Activated effector memory CD4-positive, alpha-beta T cell treated with Interleukin-2 at 50 U/mL for 16 hours (primary cell): Measurements from ENCODE around the gene USP3.
"Not testable (repeated sequence)": the region's sequence is repeated elsewhere in the genome, so short reads cannot be mapped to it uniquely, and the experiment has no call there.

Source experiments
- DNase-seq: peaks from one replicate; pipeline ENCODE4 v3.0.0-alpha.2; 2020

USP3 gene

DNA sequence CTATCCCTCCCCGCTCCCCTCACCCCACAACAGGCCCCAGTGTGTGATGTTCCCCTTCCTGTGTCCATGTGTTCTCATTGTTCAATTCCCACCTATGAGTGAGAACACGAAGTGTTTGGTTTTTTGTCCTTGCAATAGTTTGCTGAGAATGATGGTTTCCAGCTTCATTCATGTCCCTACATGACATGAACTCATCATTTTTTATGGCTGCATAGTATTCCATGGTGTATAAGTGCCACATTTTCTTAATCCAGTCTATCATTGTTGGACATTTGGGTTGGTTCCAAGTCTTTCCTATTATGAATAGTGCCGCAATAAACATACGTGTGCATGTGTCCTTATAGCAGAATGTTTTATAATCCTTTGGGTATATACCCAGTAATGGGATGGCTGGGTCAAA, 112.8 kb downstream of the USP3 start:
- DNase-seq = not testable (repeated sequence)

DNA sequence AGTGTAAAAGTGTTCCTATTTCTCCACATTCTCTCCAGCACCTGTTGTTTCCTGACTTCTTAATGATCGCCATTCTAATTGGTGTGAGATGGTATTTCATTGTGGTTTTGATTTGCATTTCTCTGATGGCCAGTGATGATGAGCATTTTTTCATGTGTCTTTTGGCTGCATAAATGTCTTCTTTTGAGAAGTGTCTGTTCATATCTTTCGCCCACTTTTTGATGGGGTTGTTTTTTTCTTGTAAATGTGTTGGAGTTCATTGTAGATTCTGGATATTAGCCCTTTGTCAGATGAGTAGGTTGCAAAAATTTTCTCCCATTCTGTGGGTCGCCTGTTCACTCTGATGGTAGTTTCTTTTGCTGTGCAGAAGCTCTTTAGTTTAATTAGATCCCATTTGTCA, 113.2 kb downstream of the USP3 start:
- DNase-seq = not testable (repeated sequence)

DNA sequence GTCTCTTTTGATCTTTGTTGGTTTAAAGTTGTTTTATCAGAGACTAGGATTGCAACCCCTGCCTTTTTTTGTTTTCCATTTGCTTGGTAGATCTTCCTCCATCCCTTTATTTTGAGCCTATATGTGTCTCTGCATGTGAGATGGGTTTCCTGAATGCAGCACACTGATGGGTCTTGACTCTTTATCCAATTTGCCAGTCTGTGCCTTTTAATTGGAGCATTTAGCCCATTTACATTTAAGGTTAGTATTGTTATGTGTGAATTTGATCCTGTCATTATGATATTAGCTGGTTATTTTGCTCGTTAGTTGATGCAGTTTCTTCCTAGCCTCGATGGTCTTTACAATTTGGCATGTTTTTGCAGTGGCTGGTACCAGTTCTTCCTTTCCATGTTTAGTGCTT, 116.4 kb downstream of the USP3 start:
- DNase-seq = not testable (repeated sequence)

DNA sequence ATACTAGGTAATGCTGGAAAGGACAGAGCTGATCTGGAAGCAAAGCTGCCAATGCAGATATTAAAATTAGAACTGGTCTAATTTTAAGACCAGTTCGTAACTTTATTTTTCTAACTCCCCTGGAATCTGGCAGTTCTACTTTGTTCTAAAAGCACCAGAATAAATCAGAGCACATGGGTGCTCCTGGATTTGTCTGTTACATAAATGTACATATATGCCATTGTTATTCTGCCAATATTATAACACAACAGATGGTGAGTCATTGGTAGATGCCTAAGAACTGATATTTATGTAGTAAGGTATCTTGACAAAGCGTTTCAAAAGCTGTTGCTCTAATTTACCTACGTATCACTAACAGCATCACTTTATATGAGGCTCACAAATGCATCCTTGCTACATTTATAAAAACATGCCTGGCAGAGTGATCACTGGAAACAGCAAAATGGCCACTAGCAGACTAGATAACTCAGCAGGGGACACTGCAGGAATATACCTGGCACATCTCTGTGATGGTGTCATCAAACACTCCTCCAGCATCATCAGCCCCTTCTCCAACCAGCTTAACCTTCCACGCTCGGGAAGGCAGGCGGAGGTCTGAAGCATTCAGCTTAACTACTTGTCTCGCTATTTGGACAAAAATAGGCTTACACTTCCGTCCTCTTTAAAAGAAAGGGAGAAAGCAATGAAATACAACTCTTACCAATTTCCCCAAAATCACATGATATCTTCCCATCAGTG, 119.0 kb downstream of the USP3 start:
- no peak for DNase-seq

DNA sequence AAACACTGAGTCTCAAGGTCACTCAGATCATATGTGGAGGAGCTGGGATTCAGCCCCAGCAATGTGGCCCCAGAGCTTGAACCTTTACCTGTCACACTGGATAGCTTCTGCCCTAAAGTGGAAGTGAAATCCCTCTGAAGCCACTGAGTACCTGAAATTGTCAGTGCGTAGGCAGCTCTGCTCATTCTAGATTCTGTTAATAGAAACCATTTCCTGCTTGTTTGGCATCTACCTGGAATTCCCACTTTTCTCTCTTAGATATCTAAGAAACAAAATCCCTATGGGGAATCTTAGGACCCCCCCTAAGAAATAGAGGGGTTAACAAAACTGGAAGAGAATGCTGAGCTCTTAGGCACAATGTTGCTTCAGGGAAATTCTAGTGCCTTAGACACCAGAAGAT, 122.6 kb downstream of the USP3 start:
- DNase-seq = no peak

DNA sequence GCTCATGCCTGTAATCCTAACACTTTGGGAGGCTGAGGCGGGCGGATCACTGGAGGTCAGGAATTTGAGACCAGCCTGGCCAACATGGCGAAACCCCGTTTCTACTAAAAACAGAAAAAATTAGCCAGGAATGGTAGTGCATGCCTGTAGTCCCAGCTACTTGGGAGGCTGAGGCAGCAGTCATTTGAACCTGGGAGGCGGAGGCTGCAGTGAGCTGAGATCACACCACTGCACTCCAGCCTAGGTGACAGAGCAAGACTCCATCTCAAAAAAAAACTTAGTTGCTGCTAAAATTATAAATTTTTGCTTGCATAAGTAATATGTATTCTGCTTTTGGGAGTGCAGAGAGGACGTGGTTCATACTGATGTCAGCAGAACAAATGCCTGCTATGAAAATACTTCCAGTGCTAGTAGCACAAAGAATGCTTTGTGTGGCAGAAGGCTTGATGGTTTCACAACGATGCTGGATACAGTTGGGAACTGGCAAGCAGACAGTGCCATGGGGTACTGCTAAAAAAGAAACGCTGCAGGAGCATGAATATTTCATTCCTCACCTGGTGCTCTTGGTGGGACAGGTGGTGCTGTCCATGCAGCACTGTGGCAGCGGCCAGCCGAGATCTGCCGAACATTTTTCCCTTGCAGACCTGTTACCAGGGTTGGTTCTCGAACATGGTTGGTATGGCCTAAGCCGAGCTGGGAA, 123.9 kb downstream of the USP3 start:
- DNase-seq = no peak

DNA sequence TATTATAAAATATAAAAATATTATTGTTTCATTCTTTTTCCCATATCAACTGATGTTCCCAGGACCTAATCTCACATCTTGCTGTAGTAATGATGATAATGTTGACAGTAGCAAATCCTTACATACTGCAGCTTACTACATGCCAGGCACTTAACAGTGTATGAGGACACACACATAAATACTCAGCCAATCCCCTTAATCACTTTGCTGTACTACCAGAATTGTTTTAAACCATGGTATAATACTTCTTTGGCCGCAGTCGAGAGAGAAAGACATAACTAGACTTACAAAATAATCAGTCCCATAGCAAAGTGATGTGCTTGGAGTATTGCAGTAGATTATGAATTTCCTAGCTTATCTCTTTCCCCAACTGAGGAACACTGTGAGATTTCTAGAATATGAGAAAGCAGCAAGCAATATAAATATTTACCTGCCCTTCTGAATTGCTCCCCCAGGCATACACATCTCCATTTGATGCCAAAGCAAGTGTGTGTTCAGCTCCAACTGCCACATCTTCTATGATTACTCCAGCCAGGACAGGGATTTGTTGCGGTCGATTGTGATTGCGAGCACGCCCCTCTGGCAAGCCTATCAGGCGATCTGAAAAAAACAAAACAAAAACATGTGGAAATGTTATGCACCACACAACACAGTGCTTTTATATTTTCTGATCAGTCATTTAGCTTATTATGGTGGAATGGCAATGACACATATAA, 125.8 kb downstream of the USP3 start:
- no peak for DNase-seq

DNA sequence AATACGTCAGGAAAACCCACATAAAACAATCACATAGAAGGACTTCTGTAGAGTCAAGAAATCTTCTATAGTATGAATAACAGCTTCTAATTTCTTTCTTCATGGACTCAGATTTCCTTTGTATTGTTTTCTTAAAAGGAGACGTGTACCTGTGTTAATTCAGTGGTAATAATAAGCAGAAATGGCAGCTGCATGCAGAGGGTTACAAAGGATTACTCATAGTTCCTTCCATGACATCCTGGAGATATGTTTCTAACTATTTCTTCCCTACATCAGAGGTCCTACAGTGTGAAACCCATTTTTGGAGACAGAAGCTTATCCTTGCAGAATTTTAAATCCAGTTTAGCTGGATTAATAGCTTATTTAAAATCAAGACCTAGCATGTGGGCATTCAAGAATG, 128.9 kb downstream of the USP3 start:
- DNase-seq = no peak

DNA sequence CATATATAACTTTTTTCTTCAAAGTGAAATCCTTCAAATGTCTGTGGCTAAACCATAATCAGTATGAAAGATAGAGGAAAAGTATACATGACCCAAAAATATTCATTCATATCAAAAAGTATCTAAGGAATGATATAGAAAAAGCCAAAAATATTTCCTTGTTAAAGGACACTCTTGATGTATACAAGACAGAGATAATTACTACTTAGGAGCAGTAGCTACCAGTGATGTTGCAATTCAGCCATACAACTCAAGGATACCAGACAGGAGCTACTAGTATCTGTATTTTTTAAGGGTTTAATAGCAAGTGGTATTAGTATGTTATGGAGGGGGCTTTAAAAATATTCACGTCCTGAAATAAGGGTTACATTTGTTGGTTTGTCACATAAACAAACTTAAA, 129.8 kb downstream of the USP3 start:
- DNase-seq = no peak

DNA sequence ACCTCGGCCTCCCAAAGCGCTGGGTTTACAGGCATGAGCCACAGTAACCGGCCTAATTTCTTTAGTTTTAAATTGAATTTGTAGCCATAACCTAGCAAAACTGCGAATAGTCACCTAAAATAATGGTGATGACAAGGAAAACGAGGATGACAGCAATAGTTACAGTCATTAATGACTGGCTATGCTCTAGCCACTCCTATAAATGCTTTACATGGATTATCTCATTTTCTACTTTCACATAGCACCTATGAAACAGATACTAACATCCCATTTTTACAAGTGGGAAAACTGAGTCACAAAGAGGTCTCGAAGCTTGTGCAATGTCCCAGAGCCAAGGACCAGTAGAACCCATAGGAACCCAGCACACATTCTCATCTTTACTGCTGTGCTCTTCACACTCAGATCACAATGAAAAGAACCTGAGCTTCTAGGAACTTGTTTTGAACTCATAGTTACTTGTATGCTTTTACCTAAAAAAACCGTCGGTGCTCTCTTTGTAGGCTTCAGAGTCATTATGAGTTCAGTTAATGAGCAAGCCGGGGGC, 132.2 kb downstream of the USP3 start:
- no peak for DNase-seq

DNA sequence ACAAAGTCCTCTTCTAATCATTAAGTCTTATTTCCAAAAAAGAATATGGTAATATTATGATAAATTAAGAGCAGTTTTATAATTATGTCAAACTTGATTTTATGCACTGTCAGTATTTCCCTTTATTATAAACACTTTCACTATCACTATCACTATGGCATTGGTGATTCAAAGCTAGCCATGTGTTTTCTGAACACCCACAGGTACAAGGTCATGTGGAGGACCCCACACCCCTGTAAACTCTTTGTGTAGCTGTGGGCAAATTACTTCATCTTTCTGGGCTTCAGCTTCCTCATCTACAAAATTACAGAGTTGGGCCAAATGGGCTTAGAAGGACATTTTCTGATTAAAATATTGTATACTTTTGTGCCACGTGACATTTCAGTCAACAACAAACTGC, 134.4 kb downstream of the USP3 start:
- no peak for DNase-seq

DNA sequence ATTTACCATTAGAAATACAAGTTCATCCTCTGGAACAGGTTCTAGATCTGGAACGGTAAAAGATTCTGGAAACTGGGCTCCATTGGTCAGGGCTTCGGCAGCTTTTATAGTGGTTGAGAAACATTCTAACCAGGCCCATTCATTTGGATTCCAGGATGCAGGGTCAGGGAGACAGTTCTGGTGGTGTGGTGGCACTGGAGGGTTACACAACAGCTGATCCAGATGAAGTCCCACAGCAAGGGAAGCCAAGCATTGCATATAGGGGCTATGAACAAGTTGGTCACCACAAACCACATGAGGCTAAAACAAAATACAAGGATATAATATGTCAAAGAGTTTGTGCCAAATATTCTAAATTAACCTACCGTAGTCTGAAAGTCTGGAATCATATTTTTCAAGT, 135.8 kb downstream of the USP3 start:
- no peak for DNase-seq
